ENCODE measurements around the gene AFAP1. TPM values are rescaled to one million over a fixed set of nuclear protein-coding genes. Genes with fewer than 3 reads are reported as not detected.

The AFAP1 gene
- polyA plus RNA-seq, 3 donors = not detected

- Histone ChIP-seq H3K4me2 (replicated peaks; ENCODE audit: extremely low read depth, low read length, poor library complexity, severe bottlenecking) (no peak overlapping the region), H3K4me3 (replicated peaks in 1 of 3; ENCODE audit: low read depth in 2 of 3, low read length in 3 of 3) (no peak overlapping the region), H2AFZ (ENCODE audit: insufficient read depth, low read depth, low read length, poor library complexity, severe bottlenecking) (no peak overlapping the region), H3K36me3 (replicated peaks in 1 of 2; ENCODE audit: control insufficient read depth in 1 of 2, insufficient read depth in 2 of 2, low read length in 2 of 2) (no peaks in the 10 kb centered on the region), H3K9me3 (replicated peaks in 1 of 2; ENCODE audit: control insufficient read depth in 1 of 2, insufficient read depth in 1 of 2, low read length in 2 of 2) (peaks cover 0 to 8% of the 10 kb centered on the region in 2 donors), H3K4me1 (ENCODE audit: control insufficient read depth in 1 of 2, insufficient read depth in 2 of 2, low read length in 2 of 2) (no peaks in the 10 kb centered on the region), H3K27me3 (ENCODE audit: control insufficient read depth in 2 of 2, insufficient read depth in 2 of 2, low read length in 2 of 2) (no peaks in the 10 kb centered on the region), H3K27ac (ENCODE audit: low read depth in 1 of 2, low read length in 2 of 2) (no peak overlapping the region), H3K9ac (ENCODE audit: insufficient read depth, low read length, poor library complexity, severe bottlenecking) (no peak overlapping the region), H3K79me2 (ENCODE audit: insufficient read depth, low read length) (no peaks in the 10 kb centered on the region), H4K20me1 (ENCODE audit: insufficient read depth, low read length) (no peaks in the 10 kb centered on the region)
- H3K27ac Mint-ChIP-seq = no peak overlapping the region
- TF ChIP-seq CTCF (IDR thresholded peaks at IDR 0.05) = no peak
- no peaks in the 10 kb centered on the region for H3K4me1 Mint-ChIP-seq
- no peaks in the 10 kb centered on the region for H3K36me3 Mint-ChIP-seq
- H3K27me3 Mint-ChIP-seq (ENCODE audit: low read depth in 3 of 3) = peaks cover 8 to 15% (median 9%) of the 10 kb centered on the region in 3 donors
- 85% methylated on average over 20 of the region's 31 CpGs for WGBS (ENCODE audit: insufficient coverage)
- no peak for DNase-seq
- peaks cover 0 to 7% (median 6%) of the 10 kb centered on the region in 7 donors for H3K9me3 Mint-ChIP-seq
- H3K4me3 Mint-ChIP-seq = no peak overlapping the region
- intact Hi-C loops (cut with micrococcal nuclease) = no loop called here
These were observed 203.0 kb downstream of the AFAP1 start for GRCh38 chr4:7736436-7737267.

GRCh38 chr4:7735961-7736360 lies 203.7 kb downstream of the AFAP1 start:
- Mint-ChIP-seq H3K27me3 (ENCODE audit: low read depth in 3 of 3) (peaks cover 8 to 15% (median 9%) of the 10 kb centered on the region in 3 donors), H3K9me3 (peaks cover 0 to 7% (median 6%) of the 10 kb centered on the region in 7 donors), H3K4me1 (no peaks in the 10 kb centered on the region), H3K27ac (no peak overlapping the region), H3K36me3 (no peaks in the 10 kb centered on the region), H3K4me3 (no peak overlapping the region)
- no peak overlapping the region for H3K4me2 ChIP-seq (replicated peaks; ENCODE audit: extremely low read depth, low read length, poor library complexity, severe bottlenecking)
- H3K27me3 ChIP-seq (ENCODE audit: control insufficient read depth in 2 of 2, insufficient read depth in 2 of 2, low read length in 2 of 2) = no peaks in the 10 kb centered on the region
- peaks cover 0 to 8% of the 10 kb centered on the region in 2 donors for H3K9me3 ChIP-seq (replicated peaks in 1 of 2; ENCODE audit: control insufficient read depth in 1 of 2, insufficient read depth in 1 of 2, low read length in 2 of 2)
- H3K27ac ChIP-seq (ENCODE audit: low read depth in 1 of 2, low read length in 2 of 2) = no peak overlapping the region
- 81% methylated on average over 8 of the region's 8 CpGs for WGBS (ENCODE audit: insufficient coverage)
- no peaks in the 10 kb centered on the region for H3K79me2 ChIP-seq (ENCODE audit: insufficient read depth, low read length)
- TF ChIP-seq CTCF (IDR thresholded peaks at IDR 0.05) = no peak
- no peak for DNase-seq
- H3K4me1 ChIP-seq (ENCODE audit: control insufficient read depth in 1 of 2, insufficient read depth in 2 of 2, low read length in 2 of 2) = no peaks in the 10 kb centered on the region
- H2AFZ ChIP-seq (ENCODE audit: insufficient read depth, low read depth, low read length, poor library complexity, severe bottlenecking) = no peak overlapping the region
- no peaks in the 10 kb centered on the region for H4K20me1 ChIP-seq (ENCODE audit: insufficient read depth, low read length)
- H3K9ac ChIP-seq (ENCODE audit: insufficient read depth, low read length, poor library complexity, severe bottlenecking) = no peak overlapping the region
- H3K4me3 ChIP-seq (replicated peaks in 1 of 3; ENCODE audit: low read depth in 2 of 3, low read length in 3 of 3) = no peak overlapping the region
- no peaks in the 10 kb centered on the region for H3K36me3 ChIP-seq (replicated peaks in 1 of 2; ENCODE audit: control insufficient read depth in 1 of 2, insufficient read depth in 2 of 2, low read length in 2 of 2)
- intact Hi-C loops (cut with micrococcal nuclease) = no loop called here
